Posterior vena cava (tissue), 2 donors: ENCODE results near the gene PHLDA1. TPM values are rescaled to one million over a fixed set of nuclear protein-coding genes. Genes with fewer than 3 reads are reported as not detected.
A peak's percentile ranks its signal among the peaks of the same experiment; 100 is the strongest.
"Not testable (repeated sequence)": the region's sequence is repeated elsewhere in the genome, so short reads cannot be mapped to it uniquely, and the experiment has no call there.

Source experiments
- DNase-seq: peaks from one replicate; pipeline ENCODE4 v3.0.0-alpha.2; 2020; ENCODE audit warnings: low spot score
- intact Hi-C, 2 donors: fragments of 100-400 bp; cut with DNase I; formaldehyde crosslinking; loops; one replicate each; pipeline versions ENCODE4 v1.14.1 to v1.14.2; 2022 to 2023
- total RNA-seq, 2 donors: library from RNA; stranded (reverse); fragmentation: NEBNext Ultra II Directional; extraction: Animal tissue kit (Norgen Biotek cat#: 25700); gene quantifications; one replicate each; pipeline ENCODE4 v1.2.1, GENCODE V29; 2021
- donor health status: DM: yes; HTN: yes; CAD: no.
- donor health status: DM: yes; HTN: yes; CAD: no.

Gene PHLDA1
- total RNA-seq, 2 donors from 2014 or later = 4.9 to 14.6 TPM

- DNase-seq = no peak
- intact Hi-C loops = no loop called here
These were observed 35.9 kb downstream of the PHLDA1 start for GRCh38 chr12:75995691-75996090.

- intact Hi-C loops = no loop called here
- no peak for DNase-seq
These were observed 37.4 kb downstream of the PHLDA1 start for GRCh38 chr12:75994069-75994740.

- DNase-seq = no peak
- intact Hi-C loops = no loop called here
These were observed 39.8 kb downstream of the PHLDA1 start for GRCh38 chr12:75991753-75992152.

GRCh38 chr12:75990189-75990912 lies 41.2 kb downstream of the PHLDA1 start:
- intact Hi-C loops = no loop called here
- DNase-seq = no peak

GRCh38 chr12:75987709-75988108 lies 43.9 kb downstream of the PHLDA1 start:
- intact Hi-C loops, DNase-seq: not testable (repeated sequence)

- intact Hi-C loops = no loop called here
- DNase-seq = no peak
These were observed 45.4 kb downstream of the PHLDA1 start for GRCh38 chr12:75986001-75986746.

GRCh38 chr12:75985566-75985965 lies 46.0 kb downstream of the PHLDA1 start:
- DNase-seq = no peak
- intact Hi-C loops = no loop called here

GRCh38 chr12:75984577-75985182 lies 46.9 kb downstream of the PHLDA1 start:
- intact Hi-C loops = no loop called here
- DNase-seq = no peak

- DNase-seq, intact Hi-C loops: not testable (repeated sequence)
These were observed 47.7 kb downstream of the PHLDA1 start for GRCh38 chr12:75983851-75984250.

- intact Hi-C loops = no loop called here
- DNase-seq = no peak
These were observed 48.5 kb downstream of the PHLDA1 start for GRCh38 chr12:75982979-75983660.

GRCh38 chr12:75982169-75982564 lies 49.4 kb downstream of the PHLDA1 start:
- no peak for DNase-seq
- intact Hi-C loops = no loop called here

GRCh38 chr12:75981247-75982168 lies 50.1 kb downstream of the PHLDA1 start:
- intact Hi-C loops = no loop called here

GRCh38 chr12:75979181-75979580 lies 52.4 kb downstream of the PHLDA1 start:
- DNase-seq = no peak
- intact Hi-C loops = no loop called here

More at GRCh38 chr12:75981247-75982168, 50.1 kb downstream of the PHLDA1 start:
- DNase-seq = no peak

GRCh38 chr12:75978677-75979076 lies 52.9 kb downstream of the PHLDA1 start:
- intact Hi-C loops = no loop called here
- no peak for DNase-seq

GRCh38 chr12:75977952-75978671 lies 53.5 kb downstream of the PHLDA1 start:
- intact Hi-C loops = no loop called here
- peak; percentile 85 for DNase-seq

- no peak for DNase-seq
- intact Hi-C loops = no loop called here
These were observed 54.0 kb downstream of the PHLDA1 start for GRCh38 chr12:75977590-75977951.

- intact Hi-C loops = no loop called here
- DNase-seq = no peak
These were observed 54.7 kb downstream of the PHLDA1 start for GRCh38 chr12:75976913-75977312.

GRCh38 chr12:75976113-75976512 lies 55.5 kb downstream of the PHLDA1 start:
- intact Hi-C loops = no loop called here
- no peak for DNase-seq
